Stimulated activated CD4-positive, alpha-beta T cell treated with anti-CD3 and anti-CD28 coated beads, Interleukin-1b, Interleukin-23, amount 100 ng/mL, for 24 hours (primary cell): ENCODE results near the gene SUSD4.
"Not testable (repeated sequence)": the region's sequence is repeated elsewhere in the genome, so short reads cannot be mapped to it uniquely, and the experiment has no call there.

Source experiments
- DNase-seq, 4 experiments: peaks; one replicate each; pipeline ENCODE4 v3.0.0-alpha.2; 2020; ENCODE audit warnings: low read depth in 4 of 4, low spot score in 1 of 4

SUSD4 gene

DNA sequence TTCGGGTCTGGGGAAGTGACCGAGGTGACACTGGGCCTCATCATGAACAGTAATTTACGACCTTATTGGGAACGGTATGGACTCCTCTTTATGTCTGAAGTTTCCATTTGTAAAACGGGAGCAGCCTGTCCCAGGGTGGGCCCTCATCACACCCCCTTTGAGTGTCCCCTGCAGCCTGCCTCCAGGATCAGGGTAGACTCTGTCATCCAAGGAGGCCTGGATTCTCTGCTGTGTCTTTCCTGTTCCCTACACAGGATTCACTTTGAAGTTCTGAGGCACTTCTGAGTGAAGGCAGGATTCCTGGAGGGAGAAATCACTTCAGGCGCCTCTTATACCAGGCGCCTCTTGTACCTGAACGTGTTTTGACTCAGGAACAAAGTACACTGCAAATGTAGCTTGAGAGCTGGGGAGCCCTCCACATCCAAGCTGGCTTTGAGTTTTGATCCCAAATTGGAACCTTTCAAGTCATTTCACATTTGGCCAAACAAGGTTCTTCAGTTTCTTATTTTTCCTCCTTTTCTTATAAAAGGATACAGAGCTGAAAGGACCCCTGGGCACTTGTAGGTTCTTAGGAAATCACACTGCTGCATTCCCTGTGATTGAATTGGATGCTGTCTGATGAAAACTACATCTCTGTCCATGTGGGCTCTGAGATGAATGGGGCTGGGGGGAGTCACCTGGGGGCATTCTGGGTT lies 106.0 kb downstream of the SUSD4 start:
- DNase-seq = no peak

DNA sequence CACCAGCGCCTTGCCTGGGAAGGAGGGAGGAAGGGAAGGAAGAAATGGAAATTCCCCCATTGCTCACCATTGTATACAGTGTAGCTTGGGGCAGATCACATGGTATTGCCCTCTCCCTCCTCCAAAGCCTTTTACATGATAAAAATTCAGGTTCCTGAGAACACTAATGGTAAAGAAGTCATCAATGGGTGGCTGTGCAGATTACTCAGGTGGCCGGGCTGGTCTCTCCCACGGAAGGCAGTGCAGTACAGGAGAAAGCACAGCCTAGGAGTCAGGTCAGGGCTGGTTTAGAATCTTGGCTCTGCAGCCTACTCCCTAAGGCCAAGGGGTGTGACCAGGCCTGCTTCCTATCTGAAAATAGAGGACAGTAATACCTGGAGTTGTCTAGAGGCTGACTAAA lies 107.9 kb downstream of the SUSD4 start:
- no peak for DNase-seq

DNA sequence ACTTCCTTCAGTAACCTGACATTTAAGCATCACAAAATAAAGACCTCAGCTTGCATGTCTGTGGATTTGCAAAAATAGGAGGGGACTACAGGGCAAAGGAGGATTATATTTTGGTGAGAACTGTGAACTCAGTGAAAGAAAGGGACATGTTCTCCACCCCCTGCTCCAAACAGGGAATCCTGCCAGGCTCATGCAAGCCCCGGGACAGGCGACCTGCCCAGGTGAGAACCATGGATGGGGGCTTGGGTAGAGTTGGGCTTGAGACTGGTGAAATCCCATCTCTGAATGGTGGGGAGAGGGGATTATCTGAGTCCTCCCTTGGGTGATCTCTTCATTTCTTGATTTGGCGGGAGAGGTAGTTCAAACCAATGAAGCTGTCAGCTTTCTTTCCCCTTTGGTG lies 110.1 kb downstream of the SUSD4 start:
- DNase-seq = no peak

DNA sequence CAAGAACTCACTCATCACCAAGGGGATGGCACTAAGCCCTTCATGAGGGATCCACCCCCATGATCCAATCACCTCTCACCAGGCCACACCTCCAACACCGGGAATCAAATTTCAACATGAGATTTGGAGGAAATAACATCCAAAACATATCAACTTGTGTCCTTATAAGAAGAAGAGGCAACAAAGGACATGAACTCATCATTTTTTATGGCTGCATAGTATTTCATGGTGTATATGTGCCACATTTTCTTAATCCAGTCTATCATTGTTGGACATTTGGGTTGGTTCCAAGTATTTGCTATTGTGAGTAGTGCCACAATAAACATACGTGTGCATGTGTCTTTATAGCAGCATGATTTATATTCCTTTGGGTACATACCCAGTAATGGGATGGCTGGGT lies 112.6 kb downstream of the SUSD4 start:
- DNase-seq = not testable (repeated sequence)

DNA sequence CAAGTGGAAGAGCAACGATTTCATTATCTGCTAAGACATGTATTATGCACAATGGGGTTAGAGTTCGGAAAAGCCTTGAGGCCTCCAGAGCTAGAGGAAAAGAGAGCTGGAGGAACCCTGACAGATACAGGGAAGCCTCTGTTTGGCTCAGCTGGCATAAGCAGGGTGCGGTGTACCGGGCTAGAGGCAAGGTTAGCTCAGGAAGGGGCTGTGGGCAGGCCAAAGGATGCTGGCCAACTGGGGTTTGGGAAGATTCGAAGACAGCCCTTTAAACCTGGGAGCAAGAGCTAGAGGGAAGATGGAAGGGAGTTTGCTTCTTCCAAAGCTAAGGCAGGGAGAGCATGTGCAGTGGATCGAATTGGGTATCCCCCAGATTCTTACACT lies 113.4 kb downstream of the SUSD4 start:
- DNase-seq = no peak

DNA sequence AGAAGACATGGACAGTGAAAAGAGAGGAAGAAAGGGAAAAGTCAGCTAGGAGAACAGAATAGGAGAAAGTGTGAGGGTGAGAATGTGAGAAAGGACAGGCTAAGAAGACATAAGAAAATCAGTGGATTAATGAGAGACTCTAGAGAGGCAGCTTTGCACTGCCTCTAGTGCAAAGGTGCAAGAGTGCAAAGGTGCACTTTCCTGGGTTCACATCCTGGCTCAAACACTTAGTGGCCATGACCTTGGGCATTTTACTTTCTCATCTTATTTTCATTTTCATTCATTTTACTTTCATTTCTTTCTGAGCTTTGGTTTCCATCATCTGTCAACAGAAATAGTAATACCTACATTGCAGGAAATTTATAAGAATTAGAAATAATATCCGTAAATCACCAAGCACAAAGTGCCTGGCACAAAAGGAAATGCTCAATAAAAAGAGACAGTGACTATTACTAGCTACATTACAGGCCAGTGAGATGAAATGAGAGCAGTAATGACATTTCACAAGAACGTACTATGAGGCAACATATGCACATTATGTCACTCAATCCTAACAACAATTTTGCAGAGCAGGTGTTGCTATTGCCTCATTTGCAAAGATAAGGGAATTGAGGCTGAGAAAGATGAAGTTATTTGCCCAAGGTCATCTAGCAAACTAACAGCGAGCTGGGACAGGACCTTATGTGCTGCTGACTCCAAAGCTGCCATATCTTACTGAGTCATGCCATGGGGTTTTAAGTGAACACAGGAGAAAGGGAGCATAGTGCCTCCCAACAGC lies 113.9 kb downstream of the SUSD4 start:
- DNase-seq = no peak

DNA sequence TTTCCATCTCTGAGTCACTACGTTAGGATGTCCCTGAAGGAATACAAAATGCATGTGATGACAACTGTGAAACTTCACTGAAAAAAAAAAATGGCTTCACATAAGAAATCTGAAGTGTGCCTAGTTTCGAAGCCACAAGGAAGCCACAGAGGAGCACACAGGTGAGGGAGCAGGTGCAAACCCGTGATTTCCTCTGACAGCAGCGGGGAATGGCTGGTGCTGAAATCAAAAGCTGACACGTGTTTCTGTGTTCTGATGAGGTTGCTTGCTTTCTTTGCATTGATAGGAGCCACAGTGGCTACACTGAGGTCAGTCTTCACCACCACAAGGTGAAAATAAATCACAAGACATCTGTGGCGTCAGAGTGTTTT lies 115.2 kb downstream of the SUSD4 start:
- DNase-seq = no peak

DNA sequence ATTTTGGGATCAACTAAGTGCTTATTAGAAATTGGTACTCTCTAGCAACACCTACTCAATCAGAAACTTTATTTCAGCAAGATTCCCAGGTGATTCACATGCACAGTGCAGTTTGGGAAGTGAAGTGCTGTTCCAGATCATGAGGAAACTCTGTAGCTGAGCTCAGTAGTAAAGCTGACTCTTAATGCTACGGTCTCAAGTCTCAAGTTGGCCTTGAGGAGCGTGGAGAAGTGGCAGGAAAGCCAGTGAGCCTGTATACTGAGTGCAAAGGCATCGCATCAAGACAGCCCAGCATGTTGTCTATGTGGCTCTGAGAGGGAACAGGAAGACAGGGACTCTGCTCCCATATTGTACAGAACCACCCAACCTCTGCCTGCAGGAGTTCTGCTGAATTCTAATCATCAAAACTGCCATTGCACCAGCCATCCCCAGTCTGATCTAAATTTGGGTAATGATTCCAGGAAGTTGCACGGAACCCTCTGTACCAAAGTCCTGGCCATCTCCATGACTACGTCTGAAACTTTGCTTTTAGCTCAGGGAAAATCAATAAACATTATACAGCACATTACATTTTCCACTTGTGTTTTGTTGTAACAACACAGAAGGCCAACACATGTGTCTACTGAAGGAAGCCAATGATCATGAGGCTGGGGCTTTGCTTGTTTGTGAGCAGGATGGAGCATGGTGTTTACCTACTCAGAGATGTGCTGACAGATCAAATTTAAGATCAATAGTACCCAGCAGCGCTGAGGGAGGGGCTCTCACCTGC lies 115.8 kb downstream of the SUSD4 start:
- no peak for DNase-seq

DNA sequence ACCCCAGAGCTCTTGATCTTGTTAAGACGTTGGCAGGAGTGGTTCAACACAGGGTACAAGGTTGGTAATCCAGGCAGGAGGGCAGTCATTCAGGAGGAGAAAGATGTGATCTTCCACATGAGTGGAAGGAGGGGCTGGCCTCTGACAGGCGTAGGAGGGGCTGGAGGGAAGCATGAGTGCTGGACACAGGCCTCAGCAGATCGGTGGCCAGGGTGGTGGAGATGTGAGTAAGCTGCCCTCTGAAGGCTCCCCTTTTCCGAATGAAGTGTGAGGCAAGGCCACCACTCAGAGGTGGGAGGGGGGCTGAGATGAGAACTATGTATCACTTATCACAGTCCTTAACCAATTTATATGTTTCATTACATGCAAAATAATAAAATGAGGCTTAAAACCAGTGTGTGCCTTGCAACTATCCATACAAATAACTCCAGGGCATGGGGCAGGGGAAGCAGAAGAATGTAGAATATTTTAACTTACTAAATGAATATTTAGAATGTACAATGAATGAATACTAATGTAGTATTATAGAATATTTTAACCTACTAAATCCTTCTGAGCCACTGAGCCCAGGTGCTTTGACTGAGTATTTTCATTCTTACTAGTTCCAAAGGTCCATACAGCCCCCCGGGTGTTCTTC lies 117.4 kb downstream of the SUSD4 start:
- DNase-seq = no peak

DNA sequence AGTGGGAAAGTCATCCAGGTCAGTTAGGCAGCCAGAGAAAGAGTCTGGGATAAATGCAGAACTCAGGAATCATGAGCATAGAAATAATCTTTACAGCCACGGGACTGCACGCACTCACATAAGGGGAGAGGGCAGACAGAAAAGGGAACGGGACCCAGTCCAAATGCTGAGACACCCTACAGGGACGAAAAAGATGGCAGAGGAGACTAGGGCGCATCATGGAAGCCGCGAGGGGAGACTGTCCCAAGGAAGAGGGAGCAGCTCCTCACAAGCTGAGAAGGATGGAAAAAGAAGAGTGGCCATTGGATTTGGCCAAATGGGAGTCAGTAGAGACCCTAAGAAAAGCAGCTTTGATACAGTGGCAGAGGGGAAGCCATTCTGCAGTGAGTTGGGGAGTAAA lies 118.0 kb downstream of the SUSD4 start:
- DNase-seq = no peak

DNA sequence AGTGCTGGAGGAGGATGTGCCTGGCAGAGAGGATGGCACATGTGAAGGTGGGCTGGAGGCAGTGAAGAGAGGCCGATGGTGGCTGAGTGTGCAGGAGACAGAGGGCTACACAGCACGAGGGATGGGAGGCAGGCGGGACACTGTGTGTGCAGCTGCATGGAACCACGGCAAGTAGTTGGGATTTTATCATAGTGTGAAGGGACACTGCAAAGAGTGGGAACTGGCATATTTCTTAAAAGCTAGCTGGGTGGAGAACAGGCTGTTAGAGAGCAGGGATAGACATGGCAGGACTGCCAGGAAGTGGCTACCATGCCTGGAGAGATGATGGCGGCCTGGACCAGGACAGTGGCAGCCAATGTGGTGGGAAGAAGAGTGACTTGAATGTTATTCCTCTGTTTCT lies 118.6 kb downstream of the SUSD4 start:
- no peak for DNase-seq

DNA sequence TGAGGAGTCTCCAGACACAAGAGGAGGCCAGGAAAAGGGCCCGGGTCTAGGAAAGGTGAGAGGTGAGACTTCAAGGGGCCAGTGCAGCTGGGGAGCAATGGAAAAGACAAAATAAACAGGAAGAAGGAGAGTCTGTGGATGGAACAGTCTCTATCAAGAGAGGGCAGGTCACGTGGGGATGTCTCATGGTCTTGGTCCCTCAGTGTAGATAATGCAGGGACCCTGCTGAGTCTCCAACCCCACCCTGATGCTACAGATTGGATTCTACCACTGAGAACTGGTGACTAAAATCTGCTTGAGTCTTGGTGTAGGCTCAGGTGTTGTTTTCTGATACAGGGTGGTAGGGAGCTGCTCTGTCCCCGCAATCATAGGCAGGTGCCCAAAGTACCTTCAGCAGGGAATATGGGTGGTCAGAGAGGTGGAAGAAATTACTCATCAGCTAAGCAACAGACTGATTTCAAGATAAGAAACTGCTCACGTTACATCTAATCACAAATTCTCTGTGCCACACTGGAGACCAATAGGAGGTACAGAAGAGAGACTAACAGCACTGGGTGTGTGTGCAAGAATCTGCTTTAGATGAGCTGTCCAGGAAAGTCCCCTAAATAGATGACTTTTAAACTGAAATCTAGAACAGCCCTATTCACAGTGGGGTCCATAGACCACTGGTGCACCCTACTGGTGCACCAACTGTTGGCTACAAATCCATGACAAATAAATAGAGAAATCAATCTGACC lies 119.4 kb downstream of the SUSD4 start:
- DNase-seq = no peak

DNA sequence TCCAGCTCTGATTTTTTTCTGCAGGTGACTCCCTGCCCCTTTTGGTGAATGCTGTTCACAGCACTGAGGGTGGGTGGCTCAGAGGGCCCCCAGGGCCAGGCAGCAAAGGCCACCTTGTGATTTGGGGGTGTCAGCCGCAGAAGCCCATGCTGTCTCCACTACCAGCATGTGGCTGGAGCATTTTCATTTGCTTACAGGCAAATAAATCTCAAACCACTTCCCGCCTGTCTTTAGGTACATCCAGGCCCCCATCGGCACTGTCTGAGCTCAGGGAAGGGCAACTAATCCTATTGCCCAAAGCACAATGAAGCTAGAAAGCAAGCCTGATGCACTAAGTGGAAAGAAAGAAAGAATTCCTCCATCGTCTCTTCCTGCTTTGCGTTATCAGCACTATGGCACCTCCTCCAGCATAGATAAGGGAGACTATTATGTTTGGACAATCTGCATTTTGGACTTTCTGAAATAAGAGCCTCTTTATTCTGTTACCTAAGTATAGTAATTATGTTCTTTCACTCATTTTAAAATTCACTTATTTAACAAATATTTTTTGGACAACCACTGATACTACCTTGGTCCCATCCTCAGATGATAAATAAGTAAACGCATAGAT lies 120.4 kb downstream of the SUSD4 start:
- no peak for DNase-seq

DNA sequence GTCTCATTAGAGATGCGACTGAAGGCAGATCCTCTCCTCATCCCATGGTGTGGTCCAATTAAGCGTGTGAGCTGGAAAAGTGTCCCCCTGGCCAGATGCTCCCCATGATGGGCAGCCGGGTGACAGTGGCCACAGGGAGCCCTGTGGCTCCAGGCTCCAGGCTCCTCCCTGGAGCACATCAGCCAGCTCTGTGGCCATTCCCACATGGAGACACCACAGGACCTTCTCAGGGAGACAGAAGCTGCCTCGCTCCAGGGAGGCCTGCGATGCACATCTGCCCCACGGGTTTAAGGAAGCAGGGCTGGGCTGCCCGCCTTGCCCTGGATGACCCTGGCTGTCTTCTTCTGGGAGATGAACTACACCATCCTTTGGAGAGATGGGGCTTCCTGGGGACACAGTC lies 121.0 kb downstream of the SUSD4 start:
- no peak for DNase-seq

DNA sequence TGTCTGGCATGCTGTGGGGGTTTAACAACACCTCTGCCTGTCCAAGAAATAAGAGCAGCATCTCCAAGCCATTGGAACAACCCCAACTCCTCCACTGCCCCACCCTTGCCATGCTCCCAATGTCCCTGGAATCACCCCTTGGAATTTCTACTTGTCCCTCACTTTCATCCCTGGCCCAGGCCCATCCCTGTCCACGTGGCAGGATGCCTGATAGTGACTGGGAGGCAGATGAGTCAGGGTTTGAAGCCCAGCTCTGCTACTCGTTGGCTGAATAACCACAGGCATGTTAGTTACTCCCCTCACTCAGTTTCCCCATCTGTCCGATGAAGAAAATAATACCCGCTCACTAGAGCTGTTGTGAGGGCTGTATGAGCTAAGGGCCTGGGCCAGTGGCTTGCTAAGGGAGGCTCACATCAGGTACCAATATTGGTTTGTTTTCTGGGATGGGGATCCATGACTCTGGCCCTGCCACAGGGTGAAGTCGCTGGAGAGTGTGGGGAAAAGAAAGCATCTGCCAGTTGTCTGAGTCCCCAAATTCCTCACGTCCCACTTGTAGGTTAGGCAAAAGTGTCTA lies 121.5 kb downstream of the SUSD4 start:
- DNase-seq = no peak

DNA sequence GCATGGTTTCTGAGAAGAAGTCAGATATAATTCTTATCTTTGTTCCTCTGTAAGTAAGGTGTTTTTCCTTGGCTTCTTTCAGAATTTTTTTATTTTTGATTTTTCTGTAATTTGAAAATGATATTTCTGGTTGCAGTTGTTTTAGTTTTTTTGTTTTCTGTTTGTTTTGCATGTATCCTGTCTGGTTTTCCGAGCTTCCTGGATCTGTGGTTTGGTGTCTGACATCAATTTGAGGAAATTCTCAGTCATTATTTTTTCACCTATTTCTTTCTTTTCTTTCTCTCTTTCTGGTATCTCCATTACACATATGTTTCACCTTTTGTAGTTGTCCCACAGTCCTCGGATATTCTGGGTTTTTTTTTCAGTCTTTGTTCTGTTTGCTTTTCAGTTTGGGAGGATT lies 123.9 kb downstream of the SUSD4 start:
- DNase-seq = no peak

DNA sequence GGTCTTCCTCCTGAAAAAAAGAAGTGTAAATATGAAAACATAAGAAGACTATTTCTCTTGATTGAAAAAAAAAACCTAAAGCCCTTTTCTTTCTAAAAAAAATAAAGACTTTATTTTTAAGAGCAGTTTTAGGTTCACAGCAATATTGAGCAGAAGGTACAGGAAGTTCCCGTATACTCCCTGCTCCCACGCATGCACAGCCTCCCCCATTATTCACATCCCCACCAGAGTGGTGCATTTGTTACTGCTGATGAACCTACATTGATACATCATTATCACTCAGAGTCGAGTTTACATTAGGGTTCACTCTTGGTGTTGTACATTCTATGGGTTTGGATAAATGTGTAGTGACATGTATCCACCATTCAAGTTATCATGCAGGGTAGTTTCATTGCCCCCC lies 128.9 kb downstream of the SUSD4 start:
- no peak for DNase-seq

DNA sequence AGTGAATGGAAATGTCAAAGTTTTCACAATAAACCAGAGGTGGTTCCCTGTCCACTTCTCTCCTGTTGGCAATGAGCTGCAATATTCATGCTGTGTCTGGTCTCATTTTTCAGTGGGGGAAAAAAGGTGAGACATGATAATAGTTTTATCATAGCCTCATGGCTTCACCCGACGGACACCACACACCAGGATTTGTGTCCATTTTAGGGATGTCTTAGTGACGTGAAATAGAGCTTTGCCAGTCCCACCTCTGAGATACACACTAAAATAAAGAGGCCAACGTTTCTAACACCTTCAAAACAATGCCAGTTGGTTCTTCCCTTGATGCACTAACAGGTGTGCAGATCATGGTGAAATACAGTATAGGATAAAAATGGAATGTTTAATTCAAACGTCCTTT lies 129.4 kb downstream of the SUSD4 start:
- no peak for DNase-seq

DNA sequence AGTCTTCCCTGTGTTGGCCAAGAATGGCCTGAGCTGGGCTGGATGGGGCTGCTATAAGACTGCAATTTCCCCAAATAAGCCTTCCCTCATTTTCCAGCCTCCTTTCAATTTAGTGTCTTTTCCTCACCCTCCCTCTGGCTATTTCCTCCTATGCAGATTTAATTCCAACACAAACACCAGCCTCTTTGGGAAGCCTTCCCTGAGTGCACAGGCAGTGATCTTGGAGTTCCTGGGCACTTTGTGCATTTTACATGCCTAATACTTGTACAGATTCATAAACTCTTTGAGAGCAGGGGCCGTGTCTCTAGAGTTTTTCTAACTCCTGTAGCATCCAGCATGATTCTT lies 129.8 kb downstream of the SUSD4 start:
- DNase-seq = no peak

DNA sequence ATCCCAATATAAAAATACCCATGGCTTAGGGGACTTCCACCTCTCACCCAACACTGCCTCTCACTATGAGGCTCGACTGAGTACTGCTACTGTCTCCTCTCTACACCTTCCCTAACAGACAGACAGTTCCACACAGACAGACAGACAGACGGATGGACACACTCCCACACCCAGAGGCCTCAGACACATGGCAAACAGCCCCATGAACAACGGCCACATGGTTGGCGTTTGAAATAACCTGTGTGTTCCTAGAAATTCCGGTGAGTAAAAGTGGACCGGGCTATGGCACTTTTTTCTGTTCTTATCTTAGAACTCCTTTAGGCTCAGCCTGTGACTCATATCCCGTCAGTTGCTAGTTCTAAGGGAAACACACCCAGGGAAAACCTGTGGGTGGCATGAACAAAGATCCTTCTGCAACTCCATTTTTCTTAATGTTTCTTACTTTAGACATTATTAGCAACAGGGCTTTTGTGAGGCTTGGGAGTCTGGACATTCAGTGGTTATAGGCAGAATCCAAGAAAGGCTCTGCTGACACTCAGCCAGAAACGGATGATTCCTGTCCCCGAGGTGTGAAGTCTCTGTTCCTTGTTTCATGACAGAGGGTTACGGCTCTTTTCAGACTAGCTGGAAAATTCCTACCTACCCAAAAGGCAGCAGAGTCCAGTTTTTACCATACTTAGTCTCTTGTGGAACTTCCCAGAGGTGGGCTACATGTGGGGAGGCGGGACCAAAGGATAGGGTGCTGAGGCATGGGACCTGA lies 130.4 kb downstream of the SUSD4 start:
- DNase-seq = no peak
